ENCODE measurements around the gene SUMO2. TPM values are rescaled to one million over a fixed set of nuclear protein-coding genes. Genes with fewer than 3 reads are reported as not detected.
"Not testable (repeated sequence)": the region's sequence is repeated elsewhere in the genome, so short reads cannot be mapped to it uniquely, and the experiment has no call there.

The SUMO2 gene
- total RNA-seq: 103 TPM

GRCh38 chr17:75182569-75183436, at the start of gene SUMO2:
TSS of gene SUMO2 (minus strand) at chr17:75182959. CDS start at chr17:75182834, 125 bp downstream.
- peak; percentile 97 for DNase-seq

GRCh38 chr17:75231741-75232464, 49.1 kb upstream of the SUMO2 start:
- no peak for DNase-seq

- no peak for DNase-seq
Measured at GRCh38 chr17:75231071-75231470, 48.3 kb upstream of the SUMO2 start.

- no peak for DNase-seq
Measured at GRCh38 chr17:75228847-75229246, 46.1 kb upstream of the SUMO2 start.

- DNase-seq: peak; percentile 22
Measured at GRCh38 chr17:75228305-75228704, 45.5 kb upstream of the SUMO2 start.

- DNase-seq: no peak
Measured at GRCh38 chr17:75227729-75228128, 45.0 kb upstream of the SUMO2 start.

- DNase-seq: no peak
Measured at GRCh38 chr17:75225016-75225415, 42.3 kb upstream of the SUMO2 start.

GRCh38 chr17:75219815-75220214, 37.1 kb upstream of the SUMO2 start:
- no peak for DNase-seq

GRCh38 chr17:75218131-75218530, 35.4 kb upstream of the SUMO2 start:
- DNase-seq: no peak

- no peak for DNase-seq
Measured at GRCh38 chr17:75209061-75209460, 26.3 kb upstream of the SUMO2 start.

GRCh38 chr17:75208161-75208560, 25.4 kb upstream of the SUMO2 start:
- no peak for DNase-seq

- no peak for DNase-seq
Measured at GRCh38 chr17:75207760-75208159, 25.0 kb upstream of the SUMO2 start.

GRCh38 chr17:75207050-75207407, 24.3 kb upstream of the SUMO2 start:
- not testable (repeated sequence) for DNase-seq

- DNase-seq: no peak
Measured at GRCh38 chr17:75205793-75206163, 23.0 kb upstream of the SUMO2 start.

GRCh38 chr17:75205037-75205792, 22.5 kb upstream of the SUMO2 start, which contains the start of gene NUP85:
TSS of gene NUP85 (plus strand) at chr17:75205679. CDS start at chr17:75205762, 83 bp downstream.
- DNase-seq: peak; percentile 97

- no peak for DNase-seq
Measured at GRCh38 chr17:75199886-75200618, 17.3 kb upstream of the SUMO2 start.

GRCh38 chr17:75194879-75195278, 12.1 kb upstream of the SUMO2 start:
- no peak for DNase-seq

GRCh38 chr17:75191584-75191983, 8.8 kb upstream of the SUMO2 start:
- no peak for DNase-seq

GRCh38 chr17:75188614-75189013, 5.9 kb upstream of the SUMO2 start:
- no peak for DNase-seq

- DNase-seq: no peak
Measured at GRCh38 chr17:75183999-75184884, 1.5 kb upstream of the SUMO2 start.

GRCh38 chr17:75182319-75182568, 515 bp downstream of the SUMO2 start:
- no peak for DNase-seq
